Measurements from ENCODE around the gene IFNA10. TPM values are rescaled to one million over a fixed set of nuclear protein-coding genes. Genes with fewer than 3 reads are reported as not detected.

The IFNA10 gene
- polyA plus RNA-seq, 2 of the 4 experiments (the other 2 are of a cell fraction) = not detected

GRCh38 chr9:21244836-21245235, 37.9 kb upstream of the IFNA10 start:
- POLR2A ChIA-PET = no interaction called here
- ATAC-seq (no peak), DNase-seq (ENCODE audit: low read depth in 1 of 2, low spot score in 1 of 2) (no peak), FAIRE-seq (no peak)
- CTCF ChIA-PET = interaction anchor here (1.1 kb wide), 1 partner anchor 50 kb away, joined by 3 read pairs; no protein-coding TSS in a partner anchor
- no peaks in the 10 kb centered on the region for H3K4me1 ChIP-seq
- H3K9me3 ChIP-seq = no peaks in the 10 kb centered on the region; the same call in 2 of the 3 replicates
- no peak overlapping the region for H3K4me3 ChIP-seq
- no peak overlapping the region for H3K27ac ChIP-seq
- TF ChIP-seq ELK1 (IDR thresholded peaks at IDR 0.05; ENCODE audit: low read depth, low read length) (no peak), ZFP36 (IDR thresholded peaks at IDR 0.05; ENCODE audit: borderline replicate concordance, partially characterized antibody) (no peak), CTCF (IDR thresholded peaks at IDR 0.05) (no peak), HOXB13 (CRISPR knock-in tag; IDR thresholded peaks at IDR 0.05; ENCODE audit: low read depth) (no peak), RNF2 (IDR thresholded peaks at IDR 0.05; ENCODE audit: borderline replicate concordance, low read depth) (no peak), CBX2 (IDR thresholded peaks at IDR 0.05; ENCODE audit: borderline replicate concordance, low read depth) (no peak), HMGXB4 (CRISPR knock-in tag; IDR thresholded peaks at IDR 0.05; ENCODE audit: borderline replicate concordance) (no peak), JUN (IDR thresholded peaks at IDR 0.05) (no peak), POLR2AphosphoS2 (conservative IDR thresholded peaks at IDR 0.05; ENCODE audit: low read length) (no peak), HES2 (IDR thresholded peaks at IDR 0.05) (no peak), BHLHE40 (IDR thresholded peaks at IDR 0.05; ENCODE audit: low read depth, low read length) (no peak), RAD21 (conservative IDR thresholded peaks at IDR 0.05 in 1 of 2, IDR thresholded peaks at IDR 0.05 in 1 of 2) (no peak), MYC (IDR thresholded peaks at IDR 0.05; ENCODE audit: borderline replicate concordance, low read length) (no peak), RARB (CRISPR knock-in tag; IDR thresholded peaks at IDR 0.05) (no peak), NFE2L2 (conservative IDR thresholded peaks at IDR 0.05; ENCODE audit: low read length) (no peak), REST (IDR thresholded peaks at IDR 0.05) (no peak), ATOH8 (CRISPR knock-in tag; IDR thresholded peaks at IDR 0.05; ENCODE audit: low read depth) (no peak), RFX5 (IDR thresholded peaks at IDR 0.05) (no peak)
- 2% methylated on average over 2 of the region's 2 CpGs for WGBS (ENCODE audit: missing lambda C conversion rate)
- no peak overlapping the region for H3K4me2 ChIP-seq

Measured in A549 (cell line).